ENCODE data around the gene GALNT14.

- TF ChIP-seq CTCF (IDR thresholded peaks at IDR 0.05) (no peak), EP300 (IDR thresholded peaks at IDR 0.05) (no peak)
These were observed 38.5 kb upstream of the GALNT14 start for GRCh38 chr2:31176742-31177141.

All from gastroesophageal sphincter (tissue), 3 donors.